GM18507 (cell line): ENCODE data around the gene NDRG4.

Experiments used
- DNase-seq: peaks from one replicate; pipeline ENCODE4 v3.0.0; 2011; ENCODE audit warnings: low read depth; ENCODE audit not compliant: insufficient read length; ENCODE audit errors: extremely low spot score
- FAIRE-seq: peaks from 2 replicates; lab custom pipeline; 2011; peaks lifted over from hg19 to GRCh38; lab: Jason Lieb, UNC

The NDRG4 gene

GRCh38 chr16:58533751-58534470 lies 34.0 kb downstream of the NDRG4 start:
- DNase-seq (no peak), FAIRE-seq (no peak)

- FAIRE-seq (no peak), DNase-seq (no peak)
These were observed 35.2 kb downstream of the NDRG4 start for GRCh38 chr16:58535100-58535499.

GRCh38 chr16:58536278-58536677 lies 36.3 kb downstream of the NDRG4 start:
- FAIRE-seq: no peak

GRCh38 chr16:58537124-58537906 lies 37.4 kb downstream of the NDRG4 start:
- FAIRE-seq: no peak
- DNase-seq: no peak

More at GRCh38 chr16:58536278-58536677, 36.3 kb downstream of the NDRG4 start:
- no peak for DNase-seq

GRCh38 chr16:58541711-58542110 lies 41.8 kb downstream of the NDRG4 start:
- FAIRE-seq (no peak), DNase-seq (no peak)

GRCh38 chr16:58542291-58542690 lies 42.3 kb downstream of the NDRG4 start:
- no peak for FAIRE-seq
- DNase-seq: no peak

- FAIRE-seq: no peak
- no peak for DNase-seq
These were observed 43.7 kb downstream of the NDRG4 start for GRCh38 chr16:58543685-58544084.

GRCh38 chr16:58548378-58548777 lies 48.4 kb downstream of the NDRG4 start:
- DNase-seq (no peak), FAIRE-seq (no peak)

GRCh38 chr16:58551496-58551895 lies 51.6 kb downstream of the NDRG4 start:
- FAIRE-seq (no peak), DNase-seq (no peak)

GRCh38 chr16:58556678-58557077 lies 56.7 kb downstream of the NDRG4 start:
- no peak for FAIRE-seq
- no peak for DNase-seq
